ENCODE data around the gene SLC38A6.
"Not testable (repeated sequence)": the region's sequence is repeated elsewhere in the genome, so short reads cannot be mapped to it uniquely, and the experiment has no call there.

The SLC38A6 gene

DNA sequence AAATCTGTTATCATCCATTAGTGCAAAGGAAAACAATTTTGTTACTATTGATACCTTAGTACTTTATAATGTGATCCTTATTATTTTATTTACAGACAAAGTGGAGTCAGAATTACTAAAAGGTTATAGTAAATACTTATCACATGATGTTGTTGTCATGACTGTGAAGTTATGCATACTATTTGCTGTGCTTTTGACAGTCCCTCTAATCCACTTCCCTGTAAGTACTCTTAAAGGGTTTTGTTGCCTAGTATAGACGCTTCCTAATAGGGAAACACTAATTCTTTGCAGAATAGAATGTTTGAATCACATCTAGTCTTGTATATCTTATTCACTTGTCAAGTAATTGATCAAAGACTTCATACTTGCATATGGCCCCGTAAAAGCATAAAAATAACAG, 69.4 kb downstream of the SLC38A6 start:
- Histone ChIP-seq H3K9me3 (ENCODE audit: control insufficient read depth, insufficient read depth, low read length) (peaks cover 4% of the 10 kb centered on the region; the same call in 1 of the 2 replicates), H3K9ac (ENCODE audit: low read depth, low read length) (no peak overlapping the region), H3K4me1 (ENCODE audit: insufficient read depth, low read length) (peaks cover 10% of the 10 kb centered on the region; the same call in 1 of the 2 replicates), H3K36me3 (ENCODE audit: insufficient read depth, low read length) (no peaks in the 10 kb centered on the region)

DNA sequence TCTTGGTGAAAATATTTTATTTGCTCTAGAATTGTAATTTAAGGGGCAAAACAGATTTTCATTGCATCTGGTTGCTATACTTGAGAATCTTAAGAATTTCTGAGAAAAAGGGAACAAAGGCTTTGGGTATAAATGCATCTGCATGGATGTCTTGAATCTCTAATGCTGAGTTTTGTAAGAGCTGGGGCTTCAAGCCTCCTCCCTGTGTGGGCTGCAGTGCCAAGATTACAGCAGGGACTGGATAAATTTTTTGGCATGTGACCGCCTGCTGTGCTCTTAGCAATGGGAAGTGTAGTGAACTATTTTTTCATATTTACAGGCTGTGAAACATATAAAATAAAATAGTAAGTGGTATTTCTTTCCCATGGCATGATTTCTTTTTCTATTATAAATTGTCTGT, 70.0 kb downstream of the SLC38A6 start:
- no peaks in the 10 kb centered on the region for H3K36me3 ChIP-seq (ENCODE audit: insufficient read depth, low read length)
- no peak overlapping the region for H3K9ac ChIP-seq (ENCODE audit: low read depth, low read length)
- peaks cover 10% of the 10 kb centered on the region; the same call in 1 of the 2 replicates for H3K4me1 ChIP-seq (ENCODE audit: insufficient read depth, low read length)
- H3K9me3 ChIP-seq (ENCODE audit: control insufficient read depth, insufficient read depth, low read length), result peaks cover 4% of the 10 kb centered on the region; the same call in 1 of the 2 replicates

GRCh38 chr14:61051621-61052020, 70.6 kb downstream of the SLC38A6 start:
- Histone ChIP-seq H3K9ac (ENCODE audit: low read depth, low read length) (no peak overlapping the region), H3K36me3 (ENCODE audit: insufficient read depth, low read length) (no peaks in the 10 kb centered on the region), H3K4me1 (ENCODE audit: insufficient read depth, low read length) (peaks cover 10% of the 10 kb centered on the region; the same call in 1 of the 2 replicates), H3K9me3 (ENCODE audit: control insufficient read depth, insufficient read depth, low read length) (peaks cover 4% of the 10 kb centered on the region; the same call in 1 of the 2 replicates)

- H3K36me3 ChIP-seq (ENCODE audit: insufficient read depth, low read length), result no peaks in the 10 kb centered on the region
- H3K9me3 ChIP-seq (ENCODE audit: control insufficient read depth, insufficient read depth, low read length), result no peaks in the 10 kb centered on the region
- H3K9ac ChIP-seq (ENCODE audit: low read depth, low read length), result no peak overlapping the region
- peaks cover 4% of the 10 kb centered on the region; the same call in 1 of the 2 replicates for H3K4me1 ChIP-seq (ENCODE audit: insufficient read depth, low read length)
Measured at GRCh38 chr14:61063461-61063860, 82.4 kb downstream of the SLC38A6 start.

- no peaks in the 10 kb centered on the region for H3K36me3 ChIP-seq (ENCODE audit: insufficient read depth, low read length)
- no peak overlapping the region for H3K9ac ChIP-seq (ENCODE audit: low read depth, low read length)
- peaks cover 4% of the 10 kb centered on the region; the same call in 1 of the 2 replicates for H3K4me1 ChIP-seq (ENCODE audit: insufficient read depth, low read length)
- H3K9me3 ChIP-seq (ENCODE audit: control insufficient read depth, insufficient read depth, low read length), result no peaks in the 10 kb centered on the region
Measured at GRCh38 chr14:61064210-61064609, 83.2 kb downstream of the SLC38A6 start.

DNA sequence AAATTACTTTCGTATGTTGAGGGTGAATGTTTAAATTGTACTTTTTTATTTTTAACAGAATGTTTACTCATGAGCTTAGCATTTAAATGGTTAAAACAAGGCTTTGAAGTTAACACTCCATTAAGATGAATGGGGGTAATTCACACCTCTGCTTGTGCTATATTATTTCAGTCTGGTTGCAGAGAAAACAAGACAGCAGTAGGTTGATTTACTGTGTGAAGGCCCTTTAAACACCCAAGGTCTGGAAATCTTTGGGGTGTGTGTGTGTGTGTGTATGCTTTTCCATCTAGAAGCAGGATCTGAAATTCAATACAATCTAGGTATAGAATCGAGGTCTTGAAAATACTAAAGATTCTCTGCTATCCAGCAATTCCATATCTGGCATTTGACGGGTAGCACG, 83.8 kb downstream of the SLC38A6 start:
- H3K4me1 ChIP-seq (ENCODE audit: insufficient read depth, low read length), result peaks cover 4% of the 10 kb centered on the region; the same call in 1 of the 2 replicates
- H3K9ac ChIP-seq (ENCODE audit: low read depth, low read length), result no peak overlapping the region
- H3K36me3 ChIP-seq (ENCODE audit: insufficient read depth, low read length), result no peaks in the 10 kb centered on the region
- H3K9me3 ChIP-seq (ENCODE audit: control insufficient read depth, insufficient read depth, low read length), result no peaks in the 10 kb centered on the region

GRCh38 chr14:61065656-61066055, 84.6 kb downstream of the SLC38A6 start:
- Histone ChIP-seq H3K4me1 (ENCODE audit: insufficient read depth, low read length) (peaks cover 4% of the 10 kb centered on the region; the same call in 1 of the 2 replicates), H3K36me3 (ENCODE audit: insufficient read depth, low read length) (no peaks in the 10 kb centered on the region), H3K9ac (ENCODE audit: low read depth, low read length) (no peak overlapping the region), H3K9me3 (ENCODE audit: control insufficient read depth, insufficient read depth, low read length) (no peaks in the 10 kb centered on the region)

- not testable (repeated sequence) for H3K9ac ChIP-seq (ENCODE audit: low read depth, low read length); H3K4me1 ChIP-seq (ENCODE audit: insufficient read depth, low read length); H3K9me3 ChIP-seq (ENCODE audit: control insufficient read depth, insufficient read depth, low read length); H3K36me3 ChIP-seq (ENCODE audit: insufficient read depth, low read length)
Measured at GRCh38 chr14:61072442-61072841, 91.4 kb downstream of the SLC38A6 start.

GRCh38 chr14:61074852-61075251, 93.8 kb downstream of the SLC38A6 start:
- H3K4me1 ChIP-seq (ENCODE audit: insufficient read depth, low read length), result peaks cover 5% of the 10 kb centered on the region; the same call in 1 of the 2 replicates
- H3K9ac ChIP-seq (ENCODE audit: low read depth, low read length), result no peak overlapping the region
- no peaks in the 10 kb centered on the region for H3K9me3 ChIP-seq (ENCODE audit: control insufficient read depth, insufficient read depth, low read length)
- no peaks in the 10 kb centered on the region; the same call in 1 of the 2 replicates for H3K36me3 ChIP-seq (ENCODE audit: insufficient read depth, low read length)

DNA sequence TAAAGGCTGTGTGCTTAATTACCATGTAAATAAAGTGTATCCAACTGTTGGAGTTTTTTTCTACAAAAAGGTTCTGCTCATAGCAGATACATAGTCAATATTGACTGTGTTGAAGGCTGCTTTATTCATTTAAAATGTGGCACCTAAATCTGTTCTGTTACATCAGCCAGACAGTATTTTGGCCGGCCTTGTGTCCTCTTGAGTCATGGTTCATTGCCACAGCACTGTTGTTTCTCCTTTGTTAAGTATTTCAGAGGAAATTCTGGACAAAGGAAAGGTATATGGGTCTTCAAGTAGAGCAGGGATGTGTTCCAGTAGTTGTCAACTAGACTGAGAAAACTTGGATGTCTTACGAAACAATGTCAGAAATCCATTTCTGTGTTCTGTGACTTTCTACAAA, 95.5 kb downstream of the SLC38A6 start:
- Histone ChIP-seq H3K9me3 (ENCODE audit: control insufficient read depth, insufficient read depth, low read length) (no peaks in the 10 kb centered on the region), H3K4me1 (ENCODE audit: insufficient read depth, low read length) (peaks cover 10% of the 10 kb centered on the region; the same call in 1 of the 2 replicates), H3K36me3 (ENCODE audit: insufficient read depth, low read length) (no peaks in the 10 kb centered on the region; the same call in 1 of the 2 replicates), H3K9ac (ENCODE audit: low read depth, low read length) (no peak overlapping the region)

- Histone ChIP-seq H3K9ac (ENCODE audit: low read depth, low read length) (no peak overlapping the region), H3K4me1 (ENCODE audit: insufficient read depth, low read length) (peaks cover 10% of the 10 kb centered on the region; the same call in 1 of the 2 replicates), H3K9me3 (ENCODE audit: control insufficient read depth, insufficient read depth, low read length) (no peaks in the 10 kb centered on the region), H3K36me3 (ENCODE audit: insufficient read depth, low read length) (no peaks in the 10 kb centered on the region; the same call in 1 of the 2 replicates)
Measured at GRCh38 chr14:61077437-61077836, 96.4 kb downstream of the SLC38A6 start.

GRCh38 chr14:61077951-61078720, 97.1 kb downstream of the SLC38A6 start:
- H3K4me1 ChIP-seq (ENCODE audit: insufficient read depth, low read length), result peaks cover 10% of the 10 kb centered on the region; the same call in 1 of the 2 replicates
- H3K36me3 ChIP-seq (ENCODE audit: insufficient read depth, low read length), result no peaks in the 10 kb centered on the region; the same call in 1 of the 2 replicates
- H3K9me3 ChIP-seq (ENCODE audit: control insufficient read depth, insufficient read depth, low read length), result no peaks in the 10 kb centered on the region
- H3K9ac ChIP-seq (ENCODE audit: low read depth, low read length), result no peak overlapping the region

DNA sequence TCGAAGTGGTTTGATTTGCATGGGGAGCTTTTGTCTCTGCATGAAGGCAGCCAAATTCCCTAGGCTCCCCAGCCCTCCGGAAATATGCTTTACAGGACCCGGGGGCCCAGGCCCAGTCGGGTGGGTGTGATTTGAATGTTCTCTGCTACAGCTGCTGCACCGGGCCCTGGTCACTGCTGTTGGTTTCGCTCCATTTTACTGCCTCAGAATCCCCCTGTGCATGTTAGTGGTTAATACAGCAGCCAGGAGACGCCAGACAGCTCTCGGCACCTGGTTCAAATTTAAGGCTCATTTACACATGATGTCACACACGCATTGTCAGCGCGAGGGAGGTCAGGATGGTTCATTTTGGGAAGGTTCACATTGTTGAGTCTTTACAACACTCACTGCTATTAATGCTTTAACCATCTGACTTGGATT, 99.6 kb downstream of the SLC38A6 start:
- Histone ChIP-seq H3K9me3 (ENCODE audit: control insufficient read depth, insufficient read depth, low read length) (no peaks in the 10 kb centered on the region; the same call in 1 of the 2 replicates), H3K36me3 (ENCODE audit: insufficient read depth, low read length) (no peaks in the 10 kb centered on the region; the same call in 1 of the 2 replicates), H3K9ac (ENCODE audit: low read depth, low read length) (no peak overlapping the region), H3K4me1 (ENCODE audit: insufficient read depth, low read length) (peaks cover 10% of the 10 kb centered on the region; the same call in 1 of the 2 replicates)

GRCh38 chr14:61088081-61088480, 107.0 kb downstream of the SLC38A6 start:
- Histone ChIP-seq H3K9me3 (ENCODE audit: control insufficient read depth, insufficient read depth, low read length) (no peaks in the 10 kb centered on the region; the same call in 1 of the 2 replicates), H3K4me1 (ENCODE audit: insufficient read depth, low read length) (peaks cover 22% of the 10 kb centered on the region), H3K36me3 (ENCODE audit: insufficient read depth, low read length) (no peaks in the 10 kb centered on the region; the same call in 1 of the 2 replicates), H3K9ac (ENCODE audit: low read depth, low read length) (no peak overlapping the region)

Data from ES-I3 (cell line).